GM12872 (cell line): Measurements from ENCODE around the gene SLC35E2B.

ENCODE experiments used
- CTCF ChIP-seq: IDR thresholded peaks from 3 replicates; pipeline ENCODE4 v1.5.1; 2011; ENCODE audit warnings: low read depth, mild to moderate bottlenecking, low read length, moderate library complexity; ENCODE audit not compliant: insufficient read depth

SLC35E2B gene

DNA sequence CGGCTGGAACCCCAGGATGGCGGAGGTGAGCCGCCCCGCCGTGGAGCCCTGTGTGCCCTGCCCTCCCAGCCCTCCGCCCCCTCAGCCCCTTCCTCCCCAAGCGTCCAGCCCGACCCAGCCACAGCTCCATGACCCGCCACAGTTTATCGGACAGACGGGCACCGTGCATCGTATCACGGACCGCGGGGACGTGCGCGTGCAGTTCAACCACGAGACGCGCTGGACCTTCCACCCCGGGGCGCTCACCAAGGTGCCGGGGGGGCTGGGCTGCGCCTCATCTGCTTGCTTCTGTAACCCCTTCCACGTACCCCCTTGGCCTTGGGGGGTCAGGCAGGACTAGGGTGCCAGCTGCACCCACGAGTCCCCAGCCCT lies 67.2 kb downstream of the SLC35E2B start:
- TF ChIP-seq CTCF = no peak

- no peak for TF ChIP-seq CTCF
Measured at GRCh38 chr1:1624443-1625403, 67.9 kb downstream of the SLC35E2B start.

GRCh38 chr1:1623631-1624442 lies 68.8 kb downstream of the SLC35E2B start:
- no peak for TF ChIP-seq CTCF

DNA sequence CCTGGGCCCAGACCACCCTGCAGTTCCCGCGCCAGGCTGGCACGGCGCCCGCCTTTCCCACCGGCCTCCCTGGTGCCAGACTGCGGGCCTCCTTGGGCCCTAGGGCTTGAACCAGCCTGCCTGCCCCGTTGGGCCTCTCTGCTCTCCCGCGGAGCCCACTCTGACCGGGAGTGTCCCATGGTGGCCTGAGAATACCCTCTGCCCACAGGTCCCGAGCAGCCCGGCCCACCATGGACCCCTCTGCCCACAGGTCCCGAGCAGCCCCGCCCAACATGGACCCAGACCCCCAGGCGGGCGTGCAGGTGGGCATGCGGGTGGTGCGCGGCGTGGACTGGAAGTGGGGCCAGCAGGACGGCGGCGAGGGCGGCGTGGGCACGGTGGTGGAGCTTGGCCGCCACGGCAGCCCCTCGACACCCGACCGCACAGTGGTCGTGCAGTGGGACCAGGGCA lies 69.4 kb downstream of the SLC35E2B start:
- no peak for TF ChIP-seq CTCF

DNA sequence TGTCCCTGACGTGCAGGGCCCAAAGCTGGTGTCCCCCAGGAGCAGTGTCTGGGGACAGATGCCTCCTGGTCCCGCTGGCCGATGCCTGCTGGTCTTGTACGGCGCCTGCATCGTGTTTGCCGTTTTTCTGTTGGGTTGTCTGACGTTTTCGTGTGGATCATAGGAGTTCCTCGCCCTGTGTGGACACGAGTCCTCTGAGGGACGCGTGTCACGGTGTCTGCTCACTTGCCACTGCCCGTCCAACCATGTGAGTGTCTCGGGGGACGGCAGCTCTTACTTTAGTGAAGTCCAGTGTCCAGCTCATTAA lies 69.9 kb downstream of the SLC35E2B start:
- TF ChIP-seq CTCF = no peak

- TF ChIP-seq CTCF = no peak
Measured at GRCh38 chr1:1622010-1622787, 70.4 kb downstream of the SLC35E2B start.
